ENCODE data around the gene CLCN5. TPM values are rescaled to one million over a fixed set of nuclear protein-coding genes. Genes with fewer than 3 reads are reported as not detected.

The CLCN5 gene
- total RNA-seq, 3 donors from 2014 or later = 5.0 to 7.5 (median 6.6) TPM

DNA sequence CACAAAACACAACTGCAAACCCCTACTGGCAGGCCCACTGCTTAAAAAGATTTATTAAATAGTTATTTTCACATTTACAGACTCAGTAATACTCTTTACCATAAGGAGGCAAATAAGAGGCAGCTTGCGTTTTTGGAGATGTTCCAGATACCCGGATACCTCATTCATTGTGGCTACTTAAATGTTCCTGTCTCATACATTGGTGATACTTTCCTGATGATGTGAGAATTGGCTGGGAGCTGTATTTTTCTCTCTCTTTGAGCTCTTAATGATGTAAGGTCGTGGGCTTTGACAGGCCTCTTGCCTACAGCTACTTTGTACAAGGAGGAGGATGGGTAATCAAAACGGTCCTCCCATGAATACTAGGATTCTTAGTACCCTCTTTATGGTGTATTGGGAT lies 176.9 kb downstream of the CLCN5 start:
- Histone ChIP-seq H3K9me3 (no peaks in the 10 kb centered on the region), H3K4me1 (no peaks in the 10 kb centered on the region), H3K27ac (no peak overlapping the region), H3K36me3 (no peaks in the 10 kb centered on the region), H3K27me3 (peaks cover 0 to 66% of the 10 kb centered on the region in 2 donors), H3K4me3 (no peak overlapping the region)
- no peak for DNase-seq (ENCODE audit: low spot score in 2 of 2)
- TF ChIP-seq, protein P1, sequence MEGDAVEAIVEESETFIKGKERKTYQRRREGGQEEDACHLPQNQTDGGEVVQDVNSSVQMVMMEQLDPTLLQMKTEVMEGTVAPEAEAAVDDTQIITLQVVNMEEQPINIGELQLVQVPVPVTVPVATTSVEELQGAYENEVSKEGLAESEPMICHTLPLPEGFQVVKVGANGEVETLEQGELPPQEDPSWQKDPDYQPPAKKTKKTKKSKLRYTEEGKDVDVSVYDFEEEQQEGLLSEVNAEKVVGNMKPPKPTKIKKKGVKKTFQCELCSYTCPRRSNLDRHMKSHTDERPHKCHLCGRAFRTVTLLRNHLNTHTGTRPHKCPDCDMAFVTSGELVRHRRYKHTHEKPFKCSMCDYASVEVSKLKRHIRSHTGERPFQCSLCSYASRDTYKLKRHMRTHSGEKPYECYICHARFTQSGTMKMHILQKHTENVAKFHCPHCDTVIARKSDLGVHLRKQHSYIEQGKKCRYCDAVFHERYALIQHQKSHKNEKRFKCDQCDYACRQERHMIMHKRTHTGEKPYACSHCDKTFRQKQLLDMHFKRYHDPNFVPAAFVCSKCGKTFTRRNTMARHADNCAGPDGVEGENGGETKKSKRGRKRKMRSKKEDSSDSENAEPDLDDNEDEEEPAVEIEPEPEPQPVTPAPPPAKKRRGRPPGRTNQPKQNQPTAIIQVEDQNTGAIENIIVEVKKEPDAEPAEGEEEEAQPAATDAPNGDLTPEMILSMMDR (IDR thresholded peaks at IDR 0.05) = no peak
- no peak for TF ChIP-seq POLR2AphosphoS5 (IDR thresholded peaks at IDR 0.05)
- TF ChIP-seq POLR2A (IDR thresholded peaks at IDR 0.05) = no peak
- intact Hi-C loops (cut with DNase I; ENCODE audit: low total_unique reads) = no loop called here

DNA sequence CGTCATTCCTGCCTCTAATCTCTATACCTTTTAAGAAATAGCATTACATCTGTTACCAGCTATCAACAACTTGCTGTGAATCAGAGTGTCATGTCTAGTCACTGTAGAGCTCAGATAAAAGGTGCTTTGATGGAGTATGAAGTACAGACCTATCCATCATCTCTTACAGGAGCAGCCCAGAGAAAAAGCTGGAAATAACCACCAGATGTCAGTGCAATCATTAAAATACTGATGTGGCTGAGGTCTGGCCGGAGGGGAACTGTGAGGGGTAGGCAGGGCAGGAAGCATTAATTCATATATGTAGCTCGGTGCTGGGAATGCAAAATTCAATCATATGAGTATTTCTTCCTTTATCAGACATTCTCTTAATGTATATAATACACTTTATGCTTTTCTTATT lies 177.8 kb downstream of the CLCN5 start:
- intact Hi-C loops (cut with DNase I; ENCODE audit: low total_unique reads) = no loop called here

GRCh38 chrX:50103176-50103575 lies 180.8 kb downstream of the CLCN5 start:
- H3K27ac ChIP-seq = no peak overlapping the region
- no peak for DNase-seq (ENCODE audit: low spot score in 2 of 2)

More for the DNA sequence above, 177.8 kb downstream of the CLCN5 start:
- no peak for DNase-seq (ENCODE audit: low spot score in 2 of 2)
- Histone ChIP-seq H3K27ac (no peak overlapping the region), H3K4me3 (no peak overlapping the region), H3K27me3 (peaks cover 0 to 70% of the 10 kb centered on the region in 2 donors), H3K9me3 (no peaks in the 10 kb centered on the region), H3K36me3 (no peaks in the 10 kb centered on the region), H3K4me1 (no peaks in the 10 kb centered on the region)
- TF ChIP-seq POLR2A (IDR thresholded peaks at IDR 0.05) (no peak), POLR2AphosphoS5 (IDR thresholded peaks at IDR 0.05) (no peak)
- TF ChIP-seq, protein P1 (IDR thresholded peaks at IDR 0.05) = no peak

DNA sequence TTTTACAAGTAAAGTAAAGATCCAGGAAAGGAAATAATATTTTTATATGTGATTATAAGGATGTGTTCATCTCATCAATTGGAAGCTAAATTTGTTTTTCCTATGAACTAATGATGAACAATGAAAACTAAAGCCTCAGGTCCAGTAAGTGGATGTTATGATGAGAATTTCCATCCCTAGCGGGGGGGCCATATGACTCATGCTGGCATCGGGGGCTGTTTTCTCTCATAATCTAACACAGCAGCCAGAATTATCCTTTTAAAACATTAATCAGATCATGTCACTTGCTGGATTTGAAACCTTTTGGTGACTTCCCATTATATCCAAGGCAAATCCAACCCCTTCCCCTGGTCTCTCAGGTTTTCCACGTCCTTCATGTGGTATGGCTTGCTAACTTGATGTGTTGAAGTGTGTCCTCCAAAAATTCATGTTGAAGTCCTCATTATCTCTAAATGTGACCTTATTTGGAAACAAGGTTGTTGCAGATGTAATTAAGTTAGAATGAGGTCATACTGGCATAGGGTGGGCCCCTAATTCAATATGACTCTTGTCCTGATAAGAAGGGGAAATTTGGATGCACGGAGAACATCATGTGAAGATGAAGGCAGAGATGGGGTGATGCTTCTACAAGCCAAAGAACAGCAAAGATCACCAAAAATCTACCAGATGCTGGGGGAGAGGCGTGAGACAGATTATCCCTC lies 181.6 kb downstream of the CLCN5 start:
- H3K27me3 ChIP-seq = peaks cover 0 to 57% of the 10 kb centered on the region in 2 donors
- no peak for DNase-seq (ENCODE audit: low spot score in 2 of 2)

More at GRCh38 chrX:50103176-50103575, 180.8 kb downstream of the CLCN5 start:
- H3K4me3 ChIP-seq = no peak overlapping the region
- intact Hi-C loops (cut with DNase I; ENCODE audit: low total_unique reads) = no loop called here
- H3K27me3 ChIP-seq = peaks cover 0 to 64% of the 10 kb centered on the region in 2 donors
- no peaks in the 10 kb centered on the region for H3K36me3 ChIP-seq
- H3K9me3 ChIP-seq = no peaks in the 10 kb centered on the region
- TF ChIP-seq, protein P1 (IDR thresholded peaks at IDR 0.05) = no peak
- no peak for TF ChIP-seq POLR2AphosphoS5 (IDR thresholded peaks at IDR 0.05)
- no peak for TF ChIP-seq POLR2A (IDR thresholded peaks at IDR 0.05)
- no peaks in the 10 kb centered on the region for H3K4me1 ChIP-seq

More for the DNA sequence above, 181.6 kb downstream of the CLCN5 start:
- H3K27ac ChIP-seq = no peak overlapping the region
- H3K4me3 ChIP-seq = no peak overlapping the region
- TF ChIP-seq POLR2AphosphoS5 (IDR thresholded peaks at IDR 0.05) (no peak), POLR2A (IDR thresholded peaks at IDR 0.05) (no peak)
- TF ChIP-seq, protein P1 (IDR thresholded peaks at IDR 0.05) = no peak
- no peaks in the 10 kb centered on the region for H3K4me1 ChIP-seq
- intact Hi-C loops (cut with DNase I; ENCODE audit: low total_unique reads) = no loop called here
- no peaks in the 10 kb centered on the region for H3K36me3 ChIP-seq
- no peaks in the 10 kb centered on the region for H3K9me3 ChIP-seq

Data from breast epithelium (tissue), 4 donors.